Endothelial cell of umbilical vein (primary cell): ENCODE measurements around the gene PITPNB. TPM values are rescaled to one million over a fixed set of nuclear protein-coding genes. Genes with fewer than 3 reads are reported as not detected.

Experiments used
- BruUV-seq: library from RNA; stranded (reverse); fragments of 400-500 nt; replicated peaks from 2 replicates; lab custom pipeline; 2021; lab: Mats Ljungman, UMichigan
- CTCF ChIA-PET: fragments of 300-600, 350-600 bp; sonication (Branson Sonifier 250); formaldehyde crosslinking; loops from one replicate; lab custom pipeline; 2021; ENCODE audit warnings: antibody characterized with exemption, inconsistent platforms; lab: Charles Lee
- POLR2A ChIA-PET: fragments of 300-600, 350-600 bp; sonication (Branson Sonifier 250); formaldehyde crosslinking; loops from one replicate; lab custom pipeline; 2021; ENCODE audit warnings: antibody characterized with exemption, inconsistent platforms; lab: Charles Lee
- DNase-seq: peaks from one replicate; pipeline ENCODE4 v3.0.0-alpha.2; 2011; ENCODE audit warnings: low read depth, low spot score
- FAIRE-seq: peaks from 2 replicates; lab custom pipeline; 2011; peaks lifted over from hg19 to GRCh38; lab: Jason Lieb, UNC
- H2AFZ ChIP-seq: 2 replicates; pipeline ENCODE4 v1.6.0; 2012; ENCODE audit warnings: low read depth, low read length, control low read depth, inconsistent platforms
- H3K27ac ChIP-seq: 2 replicates; pipeline ENCODE4 v1.5.1; 2011; ENCODE audit warnings: low read depth, mild to moderate bottlenecking, control low read depth, low read length, moderate library complexity; ENCODE audit not compliant: insufficient read depth
- H3K27me3 ChIP-seq, 2 experiments: 2 replicates each; pipeline versions ENCODE4 v1.6.0 to v1.6.1; 2011; ENCODE audit warnings: low read length in 2 of 2, mixed read lengths in 1 of 2; ENCODE audit not compliant: control insufficient read depth in 2 of 2, insufficient read depth in 2 of 2
- H3K36me3 ChIP-seq, 2 experiments: 2 replicates in 1 of 2; 3 replicates in 1 of 2; pipeline ENCODE4 v1.5.1; 2011; ENCODE audit warnings: low read length in 2 of 2, mild to moderate bottlenecking in 1 of 2, moderate library complexity in 1 of 2; ENCODE audit not compliant: control insufficient read depth in 2 of 2, insufficient read depth in 2 of 2; ENCODE audit errors: extremely low read depth in 1 of 2
- H3K4me1 ChIP-seq: 3 replicates; pipeline ENCODE4 v1.5.1; 2011; ENCODE audit warnings: mild to moderate bottlenecking, low read length; ENCODE audit not compliant: control insufficient read depth, insufficient read depth; ENCODE audit errors: extremely low read depth
- H3K4me2 ChIP-seq: 2 replicates; pipeline ENCODE4 v1.6.1; 2011; ENCODE audit warnings: low read length, control low read depth, mixed read lengths; ENCODE audit not compliant: insufficient read depth
- H3K4me3 ChIP-seq, 3 experiments: fragments of 200-600 bp in 1 of 3; sonication (generic), shearing (Covaris generic) in 1 of 3; replicated peaks in 1 of 3; 2 replicates each; pipeline ENCODE4 v1.5.1; 2011 to 2016; ENCODE audit warnings: control low read depth in 3 of 3, low read length in 3 of 3, mild to moderate bottlenecking in 2 of 3, inconsistent platforms in 1 of 3, low read depth in 1 of 3, moderate library complexity in 1 of 3; ENCODE audit not compliant: insufficient read depth in 1 of 3
- H3K79me2 ChIP-seq: 2 replicates; pipeline ENCODE4 v1.6.0; 2012; ENCODE audit warnings: low read length, inconsistent platforms; ENCODE audit not compliant: control insufficient read depth, insufficient read depth
- H3K9ac ChIP-seq: replicated peaks from 2 replicates; pipeline ENCODE3; 2011; ENCODE audit warnings: low read length, control low read depth; ENCODE audit not compliant: insufficient read depth; ENCODE audit errors: extremely low read depth
- H3K9me1 ChIP-seq: replicated peaks from 3 replicates; pipeline ENCODE4 v1.6.0; 2011; ENCODE audit warnings: mild to moderate bottlenecking, low read length; ENCODE audit not compliant: control insufficient read depth, insufficient read depth; ENCODE audit errors: extremely low read depth
- H3K9me3 ChIP-seq: replicated peaks from 2 replicates; pipeline ENCODE4 v1.5.1; 2012; ENCODE audit warnings: low read length, inconsistent platforms; ENCODE audit not compliant: control insufficient read depth, insufficient read depth
- H4K20me1 ChIP-seq: replicated peaks from 2 replicates; pipeline ENCODE3; 2011; ENCODE audit warnings: mild to moderate bottlenecking, low read length; ENCODE audit not compliant: control insufficient read depth, insufficient read depth; ENCODE audit errors: extremely low read depth
- EZH2 ChIP-seq: IDR thresholded peaks from 2 replicates; pipeline ENCODE4 v1.6.1; 2012; ENCODE audit warnings: borderline replicate concordance, low read depth, mild to moderate bottlenecking, moderate library complexity, low read length, inconsistent platforms; ENCODE audit not compliant: severe bottlenecking
- FOS ChIP-seq: IDR thresholded peaks from 2 replicates; pipeline ENCODE4 v1.6.1; 2011; ENCODE audit warnings: mild to moderate bottlenecking, low read length, moderate library complexity, borderline replicate concordance; ENCODE audit not compliant: insufficient read depth
- GATA2 ChIP-seq: IDR thresholded peaks from 2 replicates; pipeline ENCODE4 v1.7.0; 2011; ENCODE audit warnings: low read depth, mild to moderate bottlenecking, moderate library complexity, mixed read lengths, low read length; ENCODE audit not compliant: insufficient read length, insufficient read depth
- JUN ChIP-seq: IDR thresholded peaks from 2 replicates; pipeline ENCODE4 v1.6.1; 2011; ENCODE audit warnings: borderline replicate concordance, low read depth; ENCODE audit not compliant: insufficient read length, insufficient read depth
- MYC ChIP-seq: IDR thresholded peaks from one replicate; pipeline ENCODE4 v1.6.1; 2011; ENCODE audit warnings: mild to moderate bottlenecking, low read depth, low read length
- POLR2A ChIP-seq: IDR thresholded peaks from 2 replicates; pipeline ENCODE4 v1.6.1; 2012; ENCODE audit warnings: low read depth, mild to moderate bottlenecking, control low read depth, low read length
- POLR2AphosphoS5 ChIP-seq: IDR thresholded peaks from 2 replicates; pipeline ENCODE4 v1.6.1; 2012; ENCODE audit warnings: low read depth, mild to moderate bottlenecking, control low read depth, low read length, moderate library complexity; ENCODE audit not compliant: insufficient read depth
- dilution Hi-C: fragments of 300-500 bp; cut with MboI; formaldehyde crosslinking; loops from one replicate; pipeline ENCODE4 v1.15.0; 2019; ENCODE audit warnings: low sequenced_read_pairs; ENCODE audit not compliant: extremely low pct_ligation_motif_present
- intact Hi-C: fragments of 100-400 bp; cut with micrococcal nuclease; formaldehyde crosslinking; loops from one replicate; pipeline ENCODE4 v1.10.0; 2022
- polyA plus RNA-seq, 4 experiments: library from polyadenylated mRNA; depleted of rRNA in 3 of 4; stranded (reverse) in 3 of 4; unstranded in 1 of 4; fragments of >200 nt; gene quantifications; 2 replicates each; pipeline versions ENCODE4 v1.2.1 to v1.2.3, GENCODE V29; 2011 to 2012; ENCODE audit warnings: missing spikeins in 1 of 4
- total RNA-seq: library from RNA; stranded (reverse); gene quantifications from 2 replicates; pipeline ENCODE4 v1.2.3, GENCODE V29; 2021
- TF ChIP-seq, protein P1 (sequence below), 2 donors: IDR thresholded peaks; 1 replicate in 1 of 2; 2 replicates in 1 of 2; pipeline ENCODE4 v1.5.1; 2011; ENCODE audit warnings: low read length in 2 of 2, mild to moderate bottlenecking in 2 of 2, moderate library complexity in 2 of 2, control low read depth in 1 of 2, inconsistent platforms in 1 of 2, low read depth in 1 of 2; ENCODE audit not compliant: insufficient read depth in 1 of 2; ENCODE audit errors: extremely low read depth in 1 of 2
- TF ChIP-seq, protein P2 (sequence below): IDR thresholded peaks from 2 replicates; pipeline ENCODE4 v1.6.1; 2011; ENCODE audit not compliant: insufficient read depth, insufficient read length

PITPNB gene
- total and polyA plus RNA-seq, 2 donors (not counting 3 experiments of a cell fraction or from before 2014, with no cell fraction given) = 29.7 to 108 TPM

DNA sequence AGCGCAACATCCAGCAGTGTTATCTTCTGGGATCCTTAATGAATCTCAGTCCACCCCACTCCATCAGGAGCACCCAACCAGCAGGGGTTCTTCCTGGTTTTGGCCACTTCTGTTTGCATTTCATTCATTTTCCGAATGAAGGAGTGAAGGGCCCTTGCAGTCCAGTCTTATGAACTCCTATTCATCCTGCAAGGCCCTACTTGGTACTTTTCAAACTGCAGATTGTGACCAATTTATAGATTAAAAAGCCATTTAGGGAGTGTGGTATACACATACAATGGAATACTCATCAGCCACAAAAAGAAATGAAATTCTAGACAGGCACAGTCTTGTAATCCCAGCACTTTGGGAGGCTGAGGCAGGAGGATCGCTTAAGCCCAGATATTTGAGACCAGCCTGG lies 107.3 kb downstream of the PITPNB start:
- Histone ChIP-seq H3K79me2 (no peaks in the 10 kb centered on the region), H3K9me3 (no peaks in the 10 kb centered on the region), H3K4me3 (no peak overlapping the region), H3K27ac (no peak overlapping the region), H3K4me2 (no peak overlapping the region), H3K9ac (no peak overlapping the region), H4K20me1 (no peaks in the 10 kb centered on the region), H3K4me1 (peaks cover 8% of the 10 kb centered on the region), H3K36me3 (no peaks in the 10 kb centered on the region), H3K27me3 (peaks cover 0 to 6% of the 10 kb centered on the region in 2 experiments), H2AFZ (no peak overlapping the region), H3K9me1 (no peaks in the 10 kb centered on the region)
- FAIRE-seq (no peak), DNase-seq (no peak)
- dilution Hi-C loops (no loop called here), intact Hi-C loops (no loop called here)
- TF ChIP-seq JUN (no peak), MYC (no peak), EZH2 (no peak), POLR2A (no peak), GATA2 (no peak), FOS (no peak), POLR2AphosphoS5 (no peak)
- TF ChIP-seq, protein P1, sequence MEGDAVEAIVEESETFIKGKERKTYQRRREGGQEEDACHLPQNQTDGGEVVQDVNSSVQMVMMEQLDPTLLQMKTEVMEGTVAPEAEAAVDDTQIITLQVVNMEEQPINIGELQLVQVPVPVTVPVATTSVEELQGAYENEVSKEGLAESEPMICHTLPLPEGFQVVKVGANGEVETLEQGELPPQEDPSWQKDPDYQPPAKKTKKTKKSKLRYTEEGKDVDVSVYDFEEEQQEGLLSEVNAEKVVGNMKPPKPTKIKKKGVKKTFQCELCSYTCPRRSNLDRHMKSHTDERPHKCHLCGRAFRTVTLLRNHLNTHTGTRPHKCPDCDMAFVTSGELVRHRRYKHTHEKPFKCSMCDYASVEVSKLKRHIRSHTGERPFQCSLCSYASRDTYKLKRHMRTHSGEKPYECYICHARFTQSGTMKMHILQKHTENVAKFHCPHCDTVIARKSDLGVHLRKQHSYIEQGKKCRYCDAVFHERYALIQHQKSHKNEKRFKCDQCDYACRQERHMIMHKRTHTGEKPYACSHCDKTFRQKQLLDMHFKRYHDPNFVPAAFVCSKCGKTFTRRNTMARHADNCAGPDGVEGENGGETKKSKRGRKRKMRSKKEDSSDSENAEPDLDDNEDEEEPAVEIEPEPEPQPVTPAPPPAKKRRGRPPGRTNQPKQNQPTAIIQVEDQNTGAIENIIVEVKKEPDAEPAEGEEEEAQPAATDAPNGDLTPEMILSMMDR (IDR thresholded peaks at IDR 0.05; ENCODE audit: extremely low read depth in 1 of 2, insufficient read depth in 1 of 2, low read depth in 1 of 2, low read length in 2 of 2) = no peak
- TF ChIP-seq, protein P2, sequence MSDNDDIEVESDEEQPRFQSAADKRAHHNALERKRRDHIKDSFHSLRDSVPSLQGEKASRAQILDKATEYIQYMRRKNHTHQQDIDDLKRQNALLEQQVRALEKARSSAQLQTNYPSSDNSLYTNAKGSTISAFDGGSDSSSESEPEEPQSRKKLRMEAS = no peak
- no TSS peak for BruUV-seq
- ChIA-PET POLR2A (no interaction called here), CTCF (no interaction called here)
